GM19238 (cell line): ENCODE data around the gene CLNS1A.
"Not testable (repeated sequence)": the region's sequence is repeated elsewhere in the genome, so short reads cannot be mapped to it uniquely, and the experiment has no call there.

ENCODE experiments used
- DNase-seq: peaks from one replicate; pipeline ENCODE4 v3.0.0; 2011; ENCODE audit warnings: low spot score; ENCODE audit not compliant: insufficient read length

The CLNS1A gene, protein sequence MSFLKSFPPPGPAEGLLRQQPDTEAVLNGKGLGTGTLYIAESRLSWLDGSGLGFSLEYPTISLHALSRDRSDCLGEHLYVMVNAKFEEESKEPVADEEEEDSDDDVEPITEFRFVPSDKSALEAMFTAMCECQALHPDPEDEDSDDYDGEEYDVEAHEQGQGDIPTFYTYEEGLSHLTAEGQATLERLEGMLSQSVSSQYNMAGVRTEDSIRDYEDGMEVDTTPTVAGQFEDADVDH

DNA sequence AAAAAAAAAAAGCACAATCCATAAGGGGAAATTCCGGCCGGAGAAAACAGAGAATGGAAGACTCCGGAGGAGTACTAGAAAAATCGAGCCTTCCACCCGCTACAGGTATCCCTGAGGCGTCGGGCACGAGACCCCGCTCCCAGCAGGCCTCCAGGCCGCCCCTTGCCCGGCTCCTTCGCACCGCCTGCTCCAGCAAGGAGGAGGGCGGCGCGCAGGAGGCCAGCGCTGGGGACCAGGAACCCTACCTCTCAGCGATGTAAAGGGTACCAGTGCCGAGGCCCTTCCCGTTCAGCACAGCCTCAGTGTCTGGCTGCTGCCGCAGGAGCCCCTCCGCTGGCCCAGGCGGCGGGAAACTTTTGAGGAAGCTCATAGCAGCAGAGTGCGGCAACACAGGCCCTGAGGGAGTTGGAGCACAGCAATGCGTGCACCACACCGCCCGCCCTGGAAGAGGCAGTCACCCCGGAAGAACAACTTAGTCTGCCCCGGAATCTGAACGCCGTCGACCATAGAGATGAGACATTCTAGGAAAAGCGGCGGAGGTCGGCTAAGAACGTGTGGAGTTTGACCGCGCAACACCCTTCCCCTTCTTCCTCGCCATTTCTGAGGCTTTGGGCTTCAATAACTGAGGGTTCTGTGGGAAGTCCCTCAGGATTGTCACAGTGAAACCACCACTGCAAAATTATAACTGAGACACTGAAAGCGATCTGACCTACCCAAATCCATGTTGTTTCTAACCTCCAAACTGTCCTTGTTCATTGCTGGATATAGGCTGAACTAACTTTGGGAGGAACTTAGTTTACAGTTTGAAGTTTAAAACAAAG is at the start of gene CLNS1A:
Gene CLNS1A, minus strand, starts transcription at position 450 of the 821 bp plus-strand sequence. Its CDS starts 80 bp downstream, at position 370.
- DNase-seq = peak; percentile 53

DNA sequence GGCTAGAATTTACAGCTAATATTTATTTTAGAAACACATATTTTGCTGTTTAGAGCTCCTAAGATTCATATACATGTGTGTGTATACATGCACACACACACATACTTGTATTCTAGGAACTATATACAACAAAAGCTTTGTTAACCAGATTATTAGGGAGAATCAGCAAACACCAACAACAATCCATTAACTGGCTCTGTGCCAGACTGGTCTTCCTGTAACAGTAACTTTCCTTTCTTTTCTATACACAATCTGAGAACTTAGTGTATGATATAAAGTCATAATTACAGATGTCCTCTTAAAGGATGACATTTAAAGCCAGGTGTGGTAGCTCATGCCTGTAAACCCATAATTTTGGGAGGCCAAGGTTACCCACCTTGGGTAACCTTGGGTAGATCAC is 49.5 kb upstream of the CLNS1A start:
- no peak for DNase-seq

DNA sequence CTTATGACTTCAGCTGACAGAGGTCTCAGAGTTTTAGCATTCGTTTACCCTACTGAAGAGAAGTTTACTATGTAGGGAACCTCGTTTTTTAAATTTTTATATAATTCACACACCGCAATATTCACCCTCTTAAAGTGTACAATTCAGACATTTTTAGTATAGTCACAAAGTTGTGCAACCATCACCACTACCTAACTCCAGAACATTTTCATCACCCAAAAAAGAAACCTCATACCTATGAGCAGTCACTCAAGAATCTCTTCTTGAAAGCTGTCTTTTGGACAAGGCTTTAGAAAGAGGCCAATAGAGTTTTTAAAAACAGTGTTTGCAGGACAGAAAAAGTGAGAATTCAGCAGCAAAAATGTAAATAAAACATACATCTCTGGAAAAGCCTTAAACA is 39.5 kb upstream of the CLNS1A start:
- DNase-seq = no peak

DNA sequence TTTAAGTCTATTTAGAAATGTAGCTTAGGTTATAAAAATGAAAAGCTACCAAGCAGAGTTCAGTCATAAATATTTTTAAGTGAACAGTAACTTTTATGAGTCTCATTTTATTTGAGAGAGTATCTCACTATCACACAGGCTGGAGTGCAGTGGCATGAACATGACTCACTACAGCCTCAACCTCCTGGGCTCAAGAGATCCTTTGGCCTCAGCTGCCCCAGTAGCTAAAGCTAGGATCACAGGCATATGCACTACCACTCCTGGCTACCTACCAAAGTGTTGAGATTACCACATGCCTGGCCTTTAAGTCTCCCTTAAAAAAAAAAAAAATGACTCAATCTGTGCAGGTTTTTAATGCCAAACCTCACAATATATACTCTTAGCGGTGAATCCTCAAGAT is 34.7 kb upstream of the CLNS1A start:
- no peak for DNase-seq

DNA sequence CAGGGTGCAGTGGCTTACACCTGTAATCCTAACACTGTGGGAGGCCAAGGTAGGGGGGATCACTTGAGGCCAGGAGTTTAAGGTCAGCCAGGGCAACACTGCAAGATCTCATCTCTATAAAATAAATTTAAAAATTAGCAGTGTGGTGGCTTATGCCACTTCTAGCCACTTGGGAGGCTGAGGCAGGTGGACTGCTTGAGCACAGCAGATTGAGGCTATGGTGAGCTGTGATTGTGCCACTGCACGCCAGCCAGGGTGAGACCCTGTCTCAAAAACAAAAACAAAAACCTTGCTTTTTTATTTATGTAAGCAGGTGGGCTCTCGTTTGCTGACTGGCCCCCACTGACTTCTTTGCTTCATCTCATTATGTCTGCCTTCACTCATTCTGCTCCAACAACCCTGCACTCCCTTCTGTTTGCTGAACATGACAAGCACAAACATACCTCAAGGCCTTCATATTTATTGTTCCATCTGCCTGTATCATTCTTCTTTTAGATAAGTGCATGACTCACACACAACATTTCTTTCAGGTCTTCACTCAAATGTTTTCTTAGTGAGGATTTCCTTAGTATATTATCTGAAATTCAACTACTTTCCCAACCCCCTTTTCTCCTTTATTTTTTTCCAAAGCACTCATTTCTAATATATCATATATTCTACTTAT is 32.4 kb upstream of the CLNS1A start:
- DNase-seq = no peak

DNA sequence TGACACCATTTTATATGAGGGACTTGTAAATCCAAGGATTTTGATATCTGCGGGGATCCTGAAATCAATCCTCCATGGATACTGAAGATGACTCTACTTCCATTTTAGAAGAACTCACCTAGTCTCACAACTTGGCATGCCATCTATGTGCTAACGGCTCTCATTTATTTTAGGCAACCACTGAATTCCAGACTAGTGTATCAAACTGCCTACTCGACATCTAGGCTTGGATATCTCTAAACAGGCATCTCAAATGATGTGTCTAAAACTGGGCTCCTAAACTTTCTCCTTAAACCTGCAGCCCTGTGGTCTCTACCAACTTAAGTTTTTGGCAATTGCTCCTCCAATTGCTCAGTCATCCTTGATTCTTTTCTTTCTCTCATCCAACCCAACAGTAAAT is 31.2 kb upstream of the CLNS1A start:
- DNase-seq = no peak

DNA sequence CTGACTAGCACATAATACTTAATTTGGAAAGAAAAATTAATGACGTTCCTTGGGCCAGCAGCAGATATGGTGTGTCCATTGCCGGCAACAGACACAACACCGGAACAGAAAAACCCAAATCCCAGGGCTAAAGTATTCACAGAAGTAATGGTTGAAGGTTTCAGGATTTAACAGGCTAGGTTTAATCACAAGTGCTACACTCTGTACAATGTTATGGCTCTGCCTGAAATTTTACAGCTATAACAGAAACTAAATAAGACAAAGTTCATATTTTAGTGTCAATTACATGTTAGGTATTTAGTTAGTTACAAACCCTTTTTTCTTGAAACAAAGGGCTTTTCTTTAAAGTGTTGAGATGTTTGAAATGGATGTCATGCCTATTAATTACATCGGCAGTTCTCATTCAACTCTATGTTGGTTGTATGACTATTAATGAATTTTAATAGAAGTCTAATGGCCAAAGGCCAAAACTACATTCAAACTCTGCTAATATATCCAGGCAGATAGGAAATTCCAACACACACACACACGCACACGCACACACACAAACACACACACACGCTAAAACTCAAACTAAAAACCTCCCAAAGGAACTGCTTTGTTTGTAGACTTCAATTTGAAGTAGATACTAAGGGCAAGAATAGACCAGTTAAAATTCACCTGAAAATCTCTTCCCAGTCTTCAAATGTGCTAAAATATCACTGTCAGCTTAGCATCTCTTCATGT is 27.8 kb upstream of the CLNS1A start:
- no peak for DNase-seq

DNA sequence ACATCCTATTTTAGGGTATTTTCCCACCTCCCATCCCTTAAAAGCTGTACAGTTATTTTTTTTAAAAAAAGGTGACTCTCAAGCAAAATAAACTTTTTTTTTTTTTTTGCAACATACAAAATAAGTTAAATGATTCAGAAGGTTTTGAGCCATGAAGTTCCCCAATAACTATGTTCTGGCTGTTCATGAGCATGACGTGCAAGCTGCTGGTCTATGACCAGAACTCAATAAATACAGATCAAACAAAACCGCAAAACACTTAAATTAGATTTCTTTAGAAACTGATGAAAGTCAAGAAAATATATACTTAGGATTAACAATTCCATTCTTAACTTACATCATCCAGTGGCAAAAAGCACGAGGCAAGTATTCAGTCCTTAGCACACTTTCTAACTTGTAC is 24.1 kb upstream of the CLNS1A start:
- no peak for DNase-seq

DNA sequence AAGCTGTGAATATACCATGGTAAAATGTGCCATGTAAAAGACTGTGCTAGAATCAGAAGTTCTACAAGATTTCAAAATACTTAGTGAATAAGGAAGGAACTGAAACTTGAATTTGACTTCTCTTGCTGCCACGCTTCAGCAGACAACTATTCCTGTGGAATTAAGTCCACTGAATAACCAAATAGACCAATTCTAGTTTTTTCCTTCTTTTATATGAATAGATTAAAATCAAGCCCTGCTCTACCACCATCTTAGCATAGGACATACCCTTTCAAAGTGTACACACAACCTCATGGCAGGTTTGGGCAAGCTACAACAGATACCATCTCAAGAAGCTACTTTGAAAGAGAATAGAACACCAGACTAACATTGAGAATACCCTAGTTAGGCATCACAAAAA is 23.4 kb upstream of the CLNS1A start:
- no peak for DNase-seq

DNA sequence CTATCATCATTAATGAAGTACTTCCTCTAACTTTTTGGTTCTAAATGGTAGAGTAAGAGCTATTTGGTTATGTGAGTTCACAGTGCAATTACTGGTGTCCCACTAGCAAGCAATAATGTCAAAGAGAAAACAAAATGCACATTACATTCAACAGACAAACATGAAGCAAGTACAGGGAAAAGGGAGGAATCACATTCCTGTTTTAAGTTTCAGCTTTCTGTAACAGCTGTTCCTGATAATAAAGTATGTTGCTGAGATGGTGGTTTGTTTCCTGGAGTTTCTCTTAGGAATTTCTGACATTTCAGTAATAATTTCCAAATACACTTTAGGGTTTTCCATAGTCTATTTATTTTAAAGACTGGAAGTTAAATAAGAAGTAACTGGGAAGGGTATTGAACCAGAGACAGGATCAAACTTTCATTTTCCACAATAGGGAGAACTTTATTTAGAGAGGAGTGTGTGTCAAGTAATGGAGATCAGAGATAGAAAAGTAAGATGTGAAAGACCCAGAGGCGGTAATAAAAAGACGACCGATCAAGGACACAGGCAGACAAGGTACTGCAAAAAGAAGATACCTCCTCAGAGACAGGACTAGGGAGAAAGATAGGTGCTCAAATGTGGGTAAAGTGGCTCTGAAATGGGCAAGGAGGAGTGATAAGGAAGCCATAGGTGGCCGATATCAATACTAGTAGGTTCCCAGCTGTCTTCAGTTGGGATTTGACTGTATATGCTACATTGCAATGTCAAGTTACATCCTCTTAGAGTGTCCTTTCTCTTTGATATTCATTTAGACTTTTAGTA is 20.8 kb upstream of the CLNS1A start:
- no peak for DNase-seq

DNA sequence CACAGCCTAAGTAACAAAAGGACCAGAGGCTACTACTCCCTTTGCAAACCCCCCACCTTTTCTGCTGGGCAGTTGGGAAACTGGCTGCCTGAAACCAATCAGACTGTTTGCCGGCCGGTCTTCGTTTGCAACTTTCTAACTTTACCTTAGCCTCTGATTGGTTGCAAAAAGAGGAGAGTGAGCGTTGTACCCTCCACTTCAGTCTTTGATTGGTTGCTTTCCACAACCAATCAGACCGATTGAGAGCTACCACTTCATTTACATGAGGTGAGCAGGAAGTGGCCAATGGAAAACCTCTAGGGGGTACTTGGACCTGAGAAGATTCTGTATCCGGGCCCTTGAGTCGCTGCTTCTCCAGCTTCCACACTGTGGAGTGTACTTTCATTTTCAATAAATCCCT is 18.8 kb upstream of the CLNS1A start:
- no peak for DNase-seq

DNA sequence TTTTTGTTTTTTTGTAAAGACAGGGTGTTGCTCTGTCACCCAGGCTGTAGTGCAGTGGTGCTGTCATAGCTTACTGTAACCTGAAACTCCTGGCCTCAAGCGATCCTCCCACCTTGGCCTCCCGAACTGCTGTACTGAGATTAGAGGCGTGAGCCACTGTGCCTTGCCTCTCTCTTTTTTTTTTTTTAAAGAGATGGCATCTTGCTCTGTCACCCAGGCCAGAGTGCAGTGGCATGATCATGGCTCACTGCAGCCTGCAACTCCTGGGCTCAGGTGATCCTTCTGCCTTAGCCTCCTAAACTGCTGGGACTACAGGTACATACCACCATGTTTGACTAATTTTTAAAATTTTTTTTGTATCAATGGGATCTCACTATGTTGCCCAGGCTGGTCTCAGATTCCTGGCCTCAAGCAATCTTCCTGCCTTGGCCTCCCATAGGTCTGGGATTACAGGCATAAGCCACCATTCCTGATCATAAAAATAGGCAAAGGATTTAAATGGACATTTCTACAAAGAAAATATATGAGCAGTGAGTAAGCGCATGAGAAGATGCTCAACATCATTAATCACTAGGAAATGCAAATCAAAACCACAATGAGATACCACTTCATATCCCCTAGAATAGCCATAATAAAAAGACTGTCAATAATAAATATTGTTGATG is 17.3 kb upstream of the CLNS1A start:
- no peak for DNase-seq

DNA sequence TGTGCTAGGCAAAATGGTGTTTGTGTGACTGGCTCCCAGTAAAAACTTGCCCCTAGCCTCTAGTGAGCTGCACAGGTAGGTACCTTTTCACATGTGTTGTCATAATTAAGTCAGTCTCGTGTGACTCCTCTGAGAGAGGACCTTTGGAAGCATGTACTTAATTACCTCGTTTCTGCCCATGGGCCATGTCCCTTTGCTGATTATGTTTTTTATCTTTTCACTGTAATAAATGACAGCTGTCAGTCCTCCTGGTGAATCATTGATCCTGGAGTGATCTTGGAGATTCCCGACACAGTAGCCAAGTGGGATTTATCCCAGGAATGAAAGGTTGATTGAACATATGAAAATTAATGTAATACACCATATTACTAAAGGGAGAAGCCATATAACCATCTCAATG is 12.5 kb upstream of the CLNS1A start:
- DNase-seq = no peak

DNA sequence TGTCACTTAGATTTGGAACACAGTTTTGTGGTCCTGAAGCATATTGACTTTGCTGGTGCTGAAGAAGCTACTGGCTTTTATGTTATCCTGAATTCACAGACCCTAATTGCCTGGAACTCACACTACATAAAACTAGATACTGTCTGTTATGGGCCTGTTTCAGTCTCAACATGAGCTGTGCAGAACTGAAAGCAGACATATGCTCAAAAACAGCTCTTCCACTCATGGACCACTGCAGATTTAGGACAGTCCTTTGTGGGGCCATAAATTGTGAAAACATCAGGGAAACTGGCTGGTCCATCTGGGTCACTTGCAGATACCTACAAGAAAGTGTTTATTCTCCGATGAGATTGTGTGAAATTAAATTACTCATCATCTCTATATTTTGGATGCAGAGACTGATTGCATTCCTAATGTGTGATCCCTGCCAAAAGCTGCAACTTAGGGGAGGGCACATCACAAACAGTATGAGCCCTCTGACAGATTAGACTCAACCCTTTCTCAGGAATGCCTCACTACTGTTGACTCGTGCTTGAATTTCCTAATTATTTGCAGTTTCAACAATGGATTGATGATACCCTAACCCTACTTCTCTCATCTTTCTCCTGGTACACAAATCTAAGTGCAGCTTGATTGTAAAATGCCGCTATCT is 10.2 kb upstream of the CLNS1A start:
- no peak for DNase-seq

DNA sequence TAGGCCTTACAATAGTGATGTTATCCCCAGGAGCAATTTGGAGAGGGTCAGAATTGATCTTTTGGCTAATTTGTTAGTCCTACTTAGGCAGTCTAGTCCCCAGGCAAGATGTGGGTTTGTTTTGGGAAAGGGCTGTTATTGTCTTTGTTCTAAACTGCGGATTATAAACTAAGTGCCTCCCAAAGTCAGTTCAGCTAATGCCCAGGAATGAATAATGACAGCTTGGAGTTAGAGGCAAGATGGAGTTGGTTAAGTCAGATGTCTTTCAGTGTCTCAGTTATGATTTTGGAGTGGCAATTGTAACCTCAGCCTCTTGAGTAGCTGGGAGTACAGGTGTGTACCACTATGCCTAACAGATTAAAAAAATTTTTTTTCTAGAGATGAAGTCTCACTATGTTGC is 7.3 kb upstream of the CLNS1A start:
- DNase-seq = no peak

DNA sequence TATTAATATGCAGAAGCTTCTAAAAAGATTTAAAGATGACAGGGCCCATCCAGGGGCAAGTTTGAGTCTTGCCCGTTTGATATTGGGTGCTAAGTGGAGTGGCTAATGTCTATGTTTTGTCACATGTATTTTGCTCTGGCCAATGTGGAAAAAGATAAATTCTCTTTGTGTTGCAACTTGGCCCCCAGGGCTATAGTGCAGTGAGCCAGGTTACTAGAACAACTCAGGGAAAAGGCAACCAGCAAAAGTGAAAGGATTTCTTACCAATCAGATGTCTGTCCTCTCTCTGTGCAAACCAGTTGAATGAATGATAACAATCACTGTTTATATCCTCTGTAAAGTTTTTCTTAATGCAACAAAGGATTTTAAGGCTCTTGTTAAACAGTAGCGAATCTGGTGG is 4.6 kb upstream of the CLNS1A start:
- DNase-seq = no peak

DNA sequence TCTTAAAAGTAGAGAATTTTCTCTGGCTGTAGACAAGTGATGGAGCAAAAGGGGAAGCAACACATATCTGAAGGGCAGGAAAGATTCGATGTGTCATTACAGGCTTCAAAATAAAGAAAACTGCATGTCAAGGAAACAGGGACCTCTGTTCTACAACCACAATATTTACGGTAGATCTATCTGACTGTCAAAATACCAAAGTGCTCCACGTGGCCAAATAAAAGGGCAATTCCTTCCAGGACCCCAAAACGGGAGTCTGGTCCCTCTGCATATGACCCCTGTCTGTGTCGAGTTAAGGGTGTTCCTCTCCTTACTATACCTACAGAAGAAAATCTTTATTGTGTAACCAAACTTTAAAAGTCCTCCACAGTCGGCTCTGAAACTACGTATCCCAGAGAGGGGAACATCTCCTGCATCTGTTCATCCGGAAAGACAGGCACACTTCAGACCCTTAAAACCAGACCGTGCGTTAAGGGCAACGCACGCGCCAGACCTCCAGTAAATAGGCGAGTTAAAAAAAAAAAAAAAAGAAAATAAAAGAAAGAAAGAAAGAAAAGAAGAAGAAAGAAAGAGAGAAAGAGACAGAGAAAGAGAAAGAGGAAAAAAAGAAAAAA is 756 bp downstream of the CLNS1A start:
- no peak for DNase-seq

DNA sequence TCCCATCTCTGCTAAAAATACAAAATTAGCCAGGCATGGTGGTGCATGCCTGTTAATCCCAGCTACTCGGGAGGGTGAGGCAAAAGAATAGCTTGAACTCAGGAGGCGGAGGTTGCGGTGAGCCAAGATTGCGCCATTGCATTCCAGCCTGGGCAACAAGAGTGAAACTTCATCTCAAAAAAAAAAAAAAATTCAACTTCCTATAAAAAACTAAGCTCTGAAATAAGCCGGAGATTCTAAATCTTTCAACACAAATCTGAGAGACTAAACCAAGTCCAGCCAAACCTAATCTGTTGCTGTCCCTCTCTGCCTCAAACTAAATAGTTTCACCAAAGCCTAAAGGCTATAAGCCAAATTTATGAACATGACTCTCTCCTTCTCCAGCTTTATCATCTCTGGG is 3.7 kb downstream of the CLNS1A start:
- DNase-seq = not testable (repeated sequence)

DNA sequence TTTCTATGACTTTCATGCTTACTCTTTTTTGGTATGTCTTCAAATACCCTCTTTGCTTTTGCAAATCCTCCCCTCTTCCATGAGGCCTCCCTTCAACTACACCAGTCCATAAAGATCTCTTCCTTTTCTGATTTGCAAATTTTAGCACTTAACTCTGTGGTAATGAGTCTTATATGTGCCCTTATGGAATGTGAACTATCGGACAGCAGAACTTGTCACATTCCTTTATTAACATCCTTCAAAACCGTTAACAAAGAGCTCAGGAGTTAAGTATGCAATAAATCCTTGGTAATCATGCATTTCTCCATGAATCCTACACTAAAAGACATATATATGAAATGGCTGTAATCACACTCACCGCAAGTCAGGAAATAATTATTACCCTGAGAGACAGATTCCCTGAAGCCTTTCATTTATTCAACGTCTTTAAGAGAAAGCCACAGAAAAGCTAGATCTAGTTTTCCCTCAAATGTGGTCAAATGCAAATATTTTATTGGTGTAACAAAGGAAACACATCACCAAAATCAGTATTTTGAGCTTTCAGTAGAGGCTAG is 7.4 kb downstream of the CLNS1A start:
- no peak for DNase-seq
